Breast epithelium (tissue), 4 donors: ENCODE results near the gene NCAM2. TPM values are rescaled to one million over a fixed set of nuclear protein-coding genes. Genes with fewer than 3 reads are reported as not detected.

Source experiments
- DNase-seq, 2 donors: peaks; one replicate each; pipeline ENCODE4 v3.0.0-alpha.2; 2019; ENCODE audit warnings: low spot score in 2 of 2
- H3K27ac ChIP-seq, 2 donors: fragments of 200-600 bp; sonication (generic) in 1 of 2; one replicate each; pipeline ENCODE4 v1.5.1; 2016 to 2019; ENCODE audit warnings: mild to moderate bottlenecking in 1 of 2
- H3K27me3 ChIP-seq, 2 donors: fragments of 200-600 bp; sonication (generic) in 1 of 2; one replicate each; pipeline versions ENCODE4 v1.5.1 to v1.6.0; 2017 to 2019; ENCODE audit warnings: control low read depth in 1 of 2, mild to moderate bottlenecking in 1 of 2
- H3K36me3 ChIP-seq: fragments of 200-600 bp; one replicate; pipeline ENCODE4 v1.5.1; 2019
- H3K4me1 ChIP-seq, 2 donors: fragments of 200-600 bp; sonication (generic); one replicate each; pipeline ENCODE4 v1.5.1; 2016 to 2019; ENCODE audit warnings: control low read depth in 1 of 2
- H3K4me3 ChIP-seq, 3 donors: fragments of 200-600 bp; sonication (generic); 1 replicate in 2 of 3; 2 replicates in 1 of 3; pipeline ENCODE4 v1.5.1; 2016 to 2019; ENCODE audit warnings: mild to moderate bottlenecking in 3 of 3, moderate library complexity in 2 of 3
- H3K9me3 ChIP-seq, 2 donors: fragments of 200-600 bp; sonication (generic) in 1 of 2; one replicate each; pipeline ENCODE4 v1.5.1; 2016 to 2019; ENCODE audit warnings: control low read depth in 1 of 2
- POLR2A ChIP-seq: fragments of 450-650 bp; IDR thresholded peaks from one replicate; pipeline ENCODE4 v1.6.1; 2016; ENCODE audit warnings: antibody characterized with exemption, mild to moderate bottlenecking, moderate library complexity
- POLR2AphosphoS5 ChIP-seq, 3 donors: sonication (generic); formaldehyde crosslinking; IDR thresholded peaks; one replicate each; pipeline ENCODE4 v1.6.1; 2017; ENCODE audit warnings: antibody characterized with exemption in 3 of 3
- intact Hi-C: fragments of 100-400 bp; cut with DNase I; formaldehyde crosslinking; loops from one replicate; pipeline ENCODE4 v1.15.1; 2023; ENCODE audit warnings: low total_unique reads
- total RNA-seq, 3 donors: library from RNA; depleted of rRNA; stranded (reverse); fragments of >200 nt; gene quantifications; one replicate each; pipeline ENCODE4 v1.1.0, GENCODE V29; 2016
- TF ChIP-seq, protein P1 (sequence below), 3 donors: fragments of 450-650 bp; IDR thresholded peaks; one replicate each; pipeline ENCODE4 v1.5.1; 2016 to 2017; ENCODE audit warnings: antibody characterized with exemption in 3 of 3, mild to moderate bottlenecking in 3 of 3, moderate library complexity in 3 of 3

The NCAM2 gene
- total RNA-seq, 3 donors from 2014 or later: 2.6 to 6.3 (median 3.6) TPM

DNA sequence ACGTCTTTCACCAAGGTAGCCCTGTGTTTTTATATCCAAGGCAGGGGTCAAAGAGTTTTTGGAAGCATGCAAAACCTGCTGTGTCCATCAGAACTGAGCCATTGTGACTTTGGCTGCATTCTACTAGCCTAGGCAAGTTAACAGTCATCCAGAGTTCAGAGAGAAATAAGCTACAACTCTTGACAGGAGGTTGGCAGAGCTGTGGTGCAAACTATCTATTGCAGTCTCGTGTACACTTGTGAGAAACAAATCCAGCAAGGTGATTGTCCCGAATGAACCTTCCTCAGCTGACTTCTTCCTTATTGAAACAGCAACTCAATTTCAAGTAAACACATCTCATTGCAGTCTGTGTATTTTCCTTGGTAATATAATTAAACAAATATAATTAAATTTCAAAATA lies 124.5 kb downstream of the NCAM2 start:
- no peaks in the 10 kb centered on the region for H3K36me3 ChIP-seq

DNA sequence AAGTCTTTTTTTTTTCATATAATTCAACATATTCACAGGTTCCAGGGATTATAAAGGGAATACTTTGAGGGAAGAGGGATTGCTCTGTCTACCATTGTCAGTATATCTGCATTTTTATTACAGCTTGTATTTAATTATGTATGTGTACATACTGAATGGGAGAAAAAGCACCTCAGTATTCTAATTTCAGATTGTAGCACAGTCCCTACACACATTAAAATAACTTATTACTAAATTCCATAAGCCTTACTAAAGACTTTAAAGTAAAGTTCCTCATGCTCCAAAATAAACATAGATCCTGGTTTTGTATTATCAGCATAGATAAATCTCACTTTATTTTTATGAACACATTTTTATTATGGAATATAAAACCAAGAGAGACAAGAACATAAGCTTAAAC lies 134.2 kb downstream of the NCAM2 start:
- no peaks in the 10 kb centered on the region for H3K4me1 ChIP-seq
- no peaks in the 10 kb centered on the region for H3K36me3 ChIP-seq
- H3K4me3 ChIP-seq: no peak overlapping the region
- H3K27ac ChIP-seq: no peak overlapping the region
- H3K27me3 ChIP-seq: no peaks in the 10 kb centered on the region
- intact Hi-C loops: no loop called here
- no peaks in the 10 kb centered on the region for H3K9me3 ChIP-seq
- no peak for DNase-seq
- no peak for TF ChIP-seq POLR2AphosphoS5 (IDR thresholded peaks at IDR 0.05)
- no peak for TF ChIP-seq POLR2A
- TF ChIP-seq, protein P1, sequence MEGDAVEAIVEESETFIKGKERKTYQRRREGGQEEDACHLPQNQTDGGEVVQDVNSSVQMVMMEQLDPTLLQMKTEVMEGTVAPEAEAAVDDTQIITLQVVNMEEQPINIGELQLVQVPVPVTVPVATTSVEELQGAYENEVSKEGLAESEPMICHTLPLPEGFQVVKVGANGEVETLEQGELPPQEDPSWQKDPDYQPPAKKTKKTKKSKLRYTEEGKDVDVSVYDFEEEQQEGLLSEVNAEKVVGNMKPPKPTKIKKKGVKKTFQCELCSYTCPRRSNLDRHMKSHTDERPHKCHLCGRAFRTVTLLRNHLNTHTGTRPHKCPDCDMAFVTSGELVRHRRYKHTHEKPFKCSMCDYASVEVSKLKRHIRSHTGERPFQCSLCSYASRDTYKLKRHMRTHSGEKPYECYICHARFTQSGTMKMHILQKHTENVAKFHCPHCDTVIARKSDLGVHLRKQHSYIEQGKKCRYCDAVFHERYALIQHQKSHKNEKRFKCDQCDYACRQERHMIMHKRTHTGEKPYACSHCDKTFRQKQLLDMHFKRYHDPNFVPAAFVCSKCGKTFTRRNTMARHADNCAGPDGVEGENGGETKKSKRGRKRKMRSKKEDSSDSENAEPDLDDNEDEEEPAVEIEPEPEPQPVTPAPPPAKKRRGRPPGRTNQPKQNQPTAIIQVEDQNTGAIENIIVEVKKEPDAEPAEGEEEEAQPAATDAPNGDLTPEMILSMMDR (IDR thresholded peaks at IDR 0.05): no peak

More for the DNA sequence above, 124.5 kb downstream of the NCAM2 start:
- Histone ChIP-seq H3K27ac (no peak overlapping the region), H3K4me3 (no peak overlapping the region), H3K27me3 (no peaks in the 10 kb centered on the region), H3K4me1 (no peaks in the 10 kb centered on the region), H3K9me3 (no peaks in the 10 kb centered on the region)
- intact Hi-C loops: no loop called here
- DNase-seq: no peak
- TF ChIP-seq POLR2AphosphoS5 (IDR thresholded peaks at IDR 0.05) (no peak), POLR2A (no peak)
- TF ChIP-seq, protein P1 (IDR thresholded peaks at IDR 0.05): no peak

DNA sequence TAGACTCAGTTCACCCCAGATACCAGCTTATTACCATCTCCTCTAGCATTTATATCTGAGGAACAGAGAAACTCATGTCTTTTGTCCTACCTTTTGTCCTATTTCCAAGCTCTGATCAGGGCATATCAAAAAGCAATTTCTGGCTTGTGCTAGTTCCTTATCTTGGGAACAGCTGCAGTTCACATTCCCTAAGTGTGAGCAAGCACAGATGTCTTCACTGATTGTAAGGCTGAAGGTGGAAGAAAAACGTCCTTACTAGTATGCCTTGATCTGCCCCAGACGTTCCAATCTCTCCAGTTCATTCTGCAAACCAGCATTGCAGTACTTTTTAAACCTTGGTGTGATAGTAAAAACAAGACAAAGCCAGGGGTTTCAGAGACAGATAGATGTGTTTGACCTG lies 139.8 kb downstream of the NCAM2 start:
- intact Hi-C loops: no loop called here
- Histone ChIP-seq H3K4me3 (no peak overlapping the region), H3K4me1 (no peaks in the 10 kb centered on the region), H3K27me3 (no peaks in the 10 kb centered on the region), H3K9me3 (no peaks in the 10 kb centered on the region), H3K27ac (no peak overlapping the region), H3K36me3 (no peaks in the 10 kb centered on the region)
- TF ChIP-seq, protein P1 (IDR thresholded peaks at IDR 0.05): no peak
- TF ChIP-seq POLR2AphosphoS5 (IDR thresholded peaks at IDR 0.05) (no peak), POLR2A (no peak)
- no peak for DNase-seq

DNA sequence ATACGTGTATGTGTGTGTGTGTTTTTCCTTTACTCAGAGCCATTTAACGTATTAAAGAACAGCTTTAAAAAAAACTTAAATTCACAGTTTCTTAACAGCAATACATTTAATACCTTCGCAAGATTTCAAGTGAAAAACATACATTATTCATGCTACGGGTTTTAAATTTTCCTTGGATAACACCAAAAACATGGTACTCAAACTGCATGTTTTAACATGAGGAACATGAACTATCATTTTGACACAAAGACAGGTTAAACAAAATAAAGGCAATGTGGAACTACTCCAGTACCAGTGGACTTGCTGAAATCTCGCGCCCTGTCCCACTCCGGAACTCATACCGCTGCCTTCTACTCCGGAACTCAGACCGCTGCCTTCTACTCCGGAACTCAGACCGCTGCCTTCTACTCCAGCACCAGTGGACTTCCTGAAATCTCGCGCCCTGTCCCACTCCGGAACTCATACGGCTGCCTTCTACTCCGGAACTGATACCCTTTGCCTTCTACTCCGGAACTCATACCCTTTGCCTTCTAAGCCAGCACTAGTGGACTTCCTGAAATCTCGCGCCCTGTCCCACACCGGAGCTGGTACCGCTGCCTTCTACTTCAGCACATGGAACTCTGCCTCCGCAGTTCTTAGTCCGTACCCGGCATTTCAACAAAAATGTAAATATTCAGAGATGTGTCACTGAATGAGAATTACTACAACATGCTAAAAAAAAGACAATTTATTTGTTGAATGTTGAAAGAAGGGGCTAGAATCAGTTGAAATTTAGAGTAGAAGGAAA lies 148.6 kb downstream of the NCAM2 start:
- H3K36me3 ChIP-seq: no peaks in the 10 kb centered on the region
- no peak for DNase-seq
- TF ChIP-seq POLR2AphosphoS5 (IDR thresholded peaks at IDR 0.05) (no peak), POLR2A (no peak)
- TF ChIP-seq, protein P1 (IDR thresholded peaks at IDR 0.05): no peak
- intact Hi-C loops: no loop called here
- no peak overlapping the region for H3K4me3 ChIP-seq
- no peaks in the 10 kb centered on the region for H3K27me3 ChIP-seq
- H3K9me3 ChIP-seq: peaks cover 0 to 4% of the 10 kb centered on the region in 2 donors
- H3K27ac ChIP-seq: no peak overlapping the region
- no peaks in the 10 kb centered on the region for H3K4me1 ChIP-seq

DNA sequence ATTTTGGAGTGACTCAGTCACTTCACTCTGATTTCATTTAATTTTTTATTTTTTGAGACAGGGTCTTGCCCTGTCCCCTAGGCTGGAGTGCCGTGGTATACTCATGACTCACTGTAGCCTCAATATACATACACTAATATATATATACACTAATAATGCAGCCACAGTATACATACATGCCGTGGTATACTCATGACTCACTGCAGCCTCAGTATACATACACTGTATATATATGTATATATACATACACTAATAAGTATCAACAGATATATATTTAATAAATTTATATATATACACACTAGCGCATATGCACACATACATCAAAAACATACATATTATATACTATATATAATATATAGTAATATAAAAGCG lies 149.2 kb downstream of the NCAM2 start:
- intact Hi-C loops: no loop called here

More for the DNA sequence above, 149.2 kb downstream of the NCAM2 start:
- Histone ChIP-seq H3K9me3 (peaks cover 0 to 4% of the 10 kb centered on the region in 2 donors), H3K27me3 (no peaks in the 10 kb centered on the region), H3K4me3 (no peak overlapping the region), H3K27ac (no peak overlapping the region), H3K4me1 (no peaks in the 10 kb centered on the region), H3K36me3 (no peaks in the 10 kb centered on the region)
- TF ChIP-seq, protein P1 (IDR thresholded peaks at IDR 0.05): no peak
- TF ChIP-seq POLR2AphosphoS5 (IDR thresholded peaks at IDR 0.05) (no peak), POLR2A (no peak)
- DNase-seq: no peak
